Activated T-helper 1 cell treated with anti-CD3 and anti-CD28 coated beads, Interleukin-2, amount 50 U/mL, for 16 hours (primary cell): ENCODE data around the gene NR1D1.

Source experiments
- DNase-seq, 2 donors: peaks; one replicate each; pipeline ENCODE4 v3.0.0-alpha.2; 2020; ENCODE audit warnings: low read depth in 1 of 2, low spot score in 1 of 2

Gene NR1D1

GRCh38 chr17:40097931-40098845 lies 2.2 kb downstream of the NR1D1 start:
- DNase-seq, result no peak

GRCh38 chr17:40097087-40097486 lies 3.3 kb downstream of the NR1D1 start:
- no peak for DNase-seq

- peak; percentile 44 to 72 for DNase-seq
These were observed 4.2 kb downstream of the NR1D1 start for GRCh38 chr17:40095944-40096791.

GRCh38 chr17:40095351-40095943 lies 4.9 kb downstream of the NR1D1 start:
- DNase-seq, result no peak

GRCh38 chr17:40094874-40095273 lies 5.5 kb downstream of the NR1D1 start:
- no peak for DNase-seq

- DNase-seq, result no peak
These were observed 6.7 kb downstream of the NR1D1 start for GRCh38 chr17:40093580-40094201.

- DNase-seq, result no peak
These were observed 7.3 kb downstream of the NR1D1 start for GRCh38 chr17:40093005-40093579.

GRCh38 chr17:40092581-40092980 lies 7.8 kb downstream of the NR1D1 start:
- no peak for DNase-seq

GRCh38 chr17:40091691-40092397 lies 8.5 kb downstream of the NR1D1 start:
- no peak for DNase-seq

- DNase-seq, result no peak
These were observed 9.9 kb downstream of the NR1D1 start for GRCh38 chr17:40090237-40091119.

- DNase-seq, result no peak
These were observed 11.1 kb downstream of the NR1D1 start for GRCh38 chr17:40089077-40089895.

GRCh38 chr17:40087903-40088718 lies 12.3 kb downstream of the NR1D1 start:
- DNase-seq, result no peak

- DNase-seq, result no peak
These were observed 13.2 kb downstream of the NR1D1 start for GRCh38 chr17:40087049-40087794.

GRCh38 chr17:40086150-40087044 lies 14.0 kb downstream of the NR1D1 start:
- DNase-seq, result peak in 1 of 2 donors; percentile 33

GRCh38 chr17:40084477-40084876 lies 15.9 kb downstream of the NR1D1 start:
- no peak for DNase-seq

- DNase-seq, result no peak
These were observed 20.8 kb downstream of the NR1D1 start for GRCh38 chr17:40079545-40079944.
